Erythroblast (primary cell): ENCODE data around the gene TRIM67.

ENCODE experiments used
- GATA1 ChIP-seq: IDR thresholded peaks from 2 replicates; pipeline ENCODE4 v1.6.1; 2011; ENCODE audit warnings: low read depth, mild to moderate bottlenecking, control low read depth, low read length, moderate library complexity
- POLR2A ChIP-seq: IDR thresholded peaks from 2 replicates; pipeline ENCODE4 v1.6.1; 2011; ENCODE audit warnings: mild to moderate bottlenecking, low read length

- TF ChIP-seq POLR2A, result no peak
- TF ChIP-seq GATA1, result no peak
These were observed 76.4 kb downstream of the TRIM67 start for GRCh38 chr1:231238298-231238697.
